Measurements from ENCODE around the gene ARL17A.
"Not testable (repeated sequence)": the region's sequence is repeated elsewhere in the genome, so short reads cannot be mapped to it uniquely, and the experiment has no call there.

DNA sequence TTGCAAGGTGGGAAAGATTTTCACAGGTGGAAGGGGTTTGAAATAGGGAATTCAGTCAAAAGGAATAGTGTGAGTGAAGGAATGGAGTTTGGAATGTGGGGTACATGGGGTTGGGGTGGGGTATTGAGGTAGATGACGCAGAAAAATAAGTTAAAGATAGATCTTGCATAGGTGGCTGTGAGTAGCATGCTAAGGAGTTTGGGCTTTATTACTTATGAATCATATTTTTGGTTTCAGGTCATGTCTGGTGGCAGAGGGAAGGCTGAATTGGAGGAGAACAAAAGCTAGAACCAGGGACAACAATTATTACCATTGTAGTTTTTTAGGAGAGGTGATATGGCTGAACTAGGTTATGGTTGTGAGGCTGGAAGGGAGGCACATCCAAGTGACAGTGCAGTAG lies 34.4 kb upstream of the ARL17A start:
- TF ChIP-seq, protein P1, sequence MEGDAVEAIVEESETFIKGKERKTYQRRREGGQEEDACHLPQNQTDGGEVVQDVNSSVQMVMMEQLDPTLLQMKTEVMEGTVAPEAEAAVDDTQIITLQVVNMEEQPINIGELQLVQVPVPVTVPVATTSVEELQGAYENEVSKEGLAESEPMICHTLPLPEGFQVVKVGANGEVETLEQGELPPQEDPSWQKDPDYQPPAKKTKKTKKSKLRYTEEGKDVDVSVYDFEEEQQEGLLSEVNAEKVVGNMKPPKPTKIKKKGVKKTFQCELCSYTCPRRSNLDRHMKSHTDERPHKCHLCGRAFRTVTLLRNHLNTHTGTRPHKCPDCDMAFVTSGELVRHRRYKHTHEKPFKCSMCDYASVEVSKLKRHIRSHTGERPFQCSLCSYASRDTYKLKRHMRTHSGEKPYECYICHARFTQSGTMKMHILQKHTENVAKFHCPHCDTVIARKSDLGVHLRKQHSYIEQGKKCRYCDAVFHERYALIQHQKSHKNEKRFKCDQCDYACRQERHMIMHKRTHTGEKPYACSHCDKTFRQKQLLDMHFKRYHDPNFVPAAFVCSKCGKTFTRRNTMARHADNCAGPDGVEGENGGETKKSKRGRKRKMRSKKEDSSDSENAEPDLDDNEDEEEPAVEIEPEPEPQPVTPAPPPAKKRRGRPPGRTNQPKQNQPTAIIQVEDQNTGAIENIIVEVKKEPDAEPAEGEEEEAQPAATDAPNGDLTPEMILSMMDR (IDR thresholded peaks at IDR 0.05) = not testable (repeated sequence)
- TF ChIP-seq ZFX (IDR thresholded peaks at IDR 0.05; ENCODE audit: borderline replicate concordance) = not testable (repeated sequence)
